A673 (cell line): ENCODE measurements around the gene RC3H2. TPM values are rescaled to one million over a fixed set of nuclear protein-coding genes. Genes with fewer than 3 reads are reported as not detected.
"Not testable (repeated sequence)": the region's sequence is repeated elsewhere in the genome, so short reads cannot be mapped to it uniquely, and the experiment has no call there.

Source experiments
- BruUV-seq: library from RNA; stranded (reverse); fragments of 400-500 nt; replicated peaks from 2 replicates; lab custom pipeline; 2021; lab: Mats Ljungman, UMichigan
- CTCF ChIA-PET: fragments of 300-600 bp; sonication (Branson Sonifier 250); formaldehyde crosslinking; loops from one replicate; lab custom pipeline; 2022; ENCODE audit warnings: antibody characterized with exemption; lab: Charles Lee
- POLR2A ChIA-PET: fragments of 300-600 bp; sonication (Branson Sonifier 250); formaldehyde crosslinking; loops from one replicate; lab custom pipeline; 2022; ENCODE audit warnings: antibody characterized with exemption; ENCODE audit not compliant: low non-redundant PET; lab: Charles Lee
- DNase-seq: peaks from one replicate; pipeline ENCODE4 v3.0.0-alpha.2; 2015; ENCODE audit warnings: low spot score
- H3K27ac ChIP-seq: fragments of 200-600 bp; sonication (generic); 2 replicates; pipeline ENCODE4 v1.5.1; 2016; ENCODE audit warnings: mixed run types, low read depth, mild to moderate bottlenecking, mixed read lengths, antibody characterized with exemption, low read length; ENCODE audit not compliant: poor library complexity, severe bottlenecking
- H3K27me3 ChIP-seq: fragments of 200-600 bp; sonication (generic); replicated peaks from 2 replicates; pipeline ENCODE4 v1.6.1; 2017; ENCODE audit warnings: mixed run types, low read depth, mild to moderate bottlenecking, mixed read lengths, antibody characterized with exemption, low read length; ENCODE audit not compliant: insufficient read depth, poor library complexity
- H3K36me3 ChIP-seq: fragments of 200-600 bp; sonication (generic); 2 replicates; pipeline ENCODE4 v1.6.1; 2016; ENCODE audit warnings: mixed run types, mild to moderate bottlenecking, mixed read lengths, antibody characterized with exemption, low read length; ENCODE audit not compliant: insufficient read depth, poor library complexity, severe bottlenecking
- H3K4me1 ChIP-seq: fragments of 200-600 bp; sonication (generic); 2 replicates; pipeline ENCODE4 v1.6.1; 2017; ENCODE audit warnings: mixed run types, mild to moderate bottlenecking, mixed read lengths, antibody characterized with exemption, low read length; ENCODE audit not compliant: insufficient read depth, poor library complexity, severe bottlenecking
- H3K4me3 ChIP-seq: fragments of 200-600 bp; sonication (generic); 2 replicates; pipeline ENCODE4 v1.5.1; 2016; ENCODE audit warnings: low read depth, mixed run types, mild to moderate bottlenecking, mixed read lengths, low read length; ENCODE audit not compliant: poor library complexity, severe bottlenecking
- H3K9me3 ChIP-seq: fragments of 200-600 bp; sonication (generic); 2 replicates; pipeline ENCODE4 v1.6.1; 2016; ENCODE audit warnings: mixed run types, low read depth, mild to moderate bottlenecking, mixed read lengths, antibody characterized with exemption, low read length; ENCODE audit not compliant: poor library complexity, severe bottlenecking
- CTCF ChIP-seq: fragments of 300-800, 200-600 bp; sonication (generic); conservative IDR thresholded peaks from 2 replicates; pipeline ENCODE4 v1.5.1; 2017; ENCODE audit warnings: low read depth, mild to moderate bottlenecking, antibody characterized with exemption, low read length, moderate library complexity, mixed read lengths
- EZH2 ChIP-seq: fragments of 200-600 bp; sonication (generic); IDR thresholded peaks from 2 replicates; pipeline ENCODE4 v1.6.1; 2017; ENCODE audit warnings: borderline replicate concordance, low read depth, mild to moderate bottlenecking, mixed read lengths, antibody characterized with exemption, low read length; ENCODE audit not compliant: poor library complexity, severe bottlenecking
- intact Hi-C: fragments of 100-400 bp; cut with micrococcal nuclease; formaldehyde crosslinking; loops from one replicate; pipeline ENCODE4 v1.10.0; 2022; ENCODE audit not compliant: unreplicated experiment
- total RNA-seq: library from RNA; stranded (reverse); gene quantifications from 2 replicates; pipeline ENCODE4 v1.2.3, GENCODE V29; 2021

The RC3H2 gene
- total RNA-seq, 1 experiment from 2014 or later = 71.1 TPM

DNA sequence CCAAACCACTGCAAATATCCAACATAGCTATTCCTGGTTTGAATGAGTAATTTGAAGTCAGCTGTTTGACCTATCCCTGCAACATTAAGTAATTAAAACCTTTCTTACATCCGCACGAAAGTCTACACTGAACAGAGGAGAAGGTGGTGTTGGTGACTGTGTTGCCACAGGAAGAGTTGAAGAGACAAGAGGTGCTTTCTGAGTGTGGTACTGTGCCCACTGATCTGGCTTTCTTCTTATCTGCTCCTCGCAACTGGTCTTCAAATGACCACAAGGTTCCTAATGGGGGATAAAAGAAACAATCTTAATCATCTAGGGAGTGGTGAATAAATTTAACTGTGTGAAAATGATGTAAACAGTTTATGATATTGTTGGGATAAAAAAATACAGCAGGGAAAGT, 47.3 kb downstream of the RC3H2 start:
- Histone ChIP-seq H3K4me1 (no peaks in the 10 kb centered on the region), H3K36me3 (peaks cover 60% of the 10 kb centered on the region), H3K9me3 (no peaks in the 10 kb centered on the region), H3K27me3 (no peaks in the 10 kb centered on the region), H3K4me3 (no peak overlapping the region), H3K27ac (no peak overlapping the region)
- no peak for DNase-seq
- CTCF ChIA-PET = no interaction called here
- POLR2A ChIA-PET = no interaction called here
- no peak for TF ChIP-seq CTCF
- no peak for TF ChIP-seq EZH2
- no TSS peak for BruUV-seq
- intact Hi-C loops = no loop called here

DNA sequence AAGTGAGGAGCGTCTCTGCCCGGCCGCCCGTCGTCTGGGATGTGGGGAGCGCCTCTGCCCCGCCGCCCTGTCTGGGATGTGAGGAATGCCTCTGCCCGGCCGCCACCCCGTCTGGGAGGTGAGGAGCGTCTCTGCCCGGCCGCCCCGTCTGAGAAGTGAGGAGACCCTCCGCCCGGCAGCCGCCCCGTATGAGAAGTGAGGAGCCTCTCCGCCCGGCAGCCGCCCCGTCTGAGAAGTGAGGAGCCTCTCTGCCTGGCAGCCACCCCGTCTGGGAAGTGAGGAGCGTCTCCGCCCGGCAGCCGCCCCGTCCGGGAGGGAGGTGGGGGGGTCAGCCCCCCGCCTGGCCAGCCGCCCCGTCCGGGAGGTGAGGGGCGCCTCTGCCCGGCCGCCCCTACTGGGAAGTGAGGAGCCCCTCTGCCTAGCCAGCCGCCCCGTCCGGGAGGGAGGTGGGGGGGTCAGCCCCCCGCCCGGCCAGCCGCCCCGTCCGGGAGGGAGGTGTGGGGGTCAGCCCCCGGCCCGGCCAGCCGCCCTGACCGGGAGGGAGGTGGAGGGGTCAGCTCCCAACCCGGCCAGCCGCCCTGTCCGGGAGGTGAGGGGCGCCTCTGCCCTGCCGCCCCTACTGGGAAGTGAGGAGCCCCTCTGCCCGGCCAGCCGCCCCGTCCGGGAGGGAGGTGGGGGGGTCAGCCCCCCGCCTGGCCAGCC, 52.9 kb downstream of the RC3H2 start:
- POLR2A ChIA-PET, H3K4me3 ChIP-seq, H3K4me1 ChIP-seq, DNase-seq, H3K27ac ChIP-seq, H3K27me3 ChIP-seq, H3K9me3 ChIP-seq, BruUV-seq, CTCF ChIA-PET, intact Hi-C loops: not testable (repeated sequence)
- H3K36me3 ChIP-seq = peaks cover 75% of the 10 kb centered on the region

DNA sequence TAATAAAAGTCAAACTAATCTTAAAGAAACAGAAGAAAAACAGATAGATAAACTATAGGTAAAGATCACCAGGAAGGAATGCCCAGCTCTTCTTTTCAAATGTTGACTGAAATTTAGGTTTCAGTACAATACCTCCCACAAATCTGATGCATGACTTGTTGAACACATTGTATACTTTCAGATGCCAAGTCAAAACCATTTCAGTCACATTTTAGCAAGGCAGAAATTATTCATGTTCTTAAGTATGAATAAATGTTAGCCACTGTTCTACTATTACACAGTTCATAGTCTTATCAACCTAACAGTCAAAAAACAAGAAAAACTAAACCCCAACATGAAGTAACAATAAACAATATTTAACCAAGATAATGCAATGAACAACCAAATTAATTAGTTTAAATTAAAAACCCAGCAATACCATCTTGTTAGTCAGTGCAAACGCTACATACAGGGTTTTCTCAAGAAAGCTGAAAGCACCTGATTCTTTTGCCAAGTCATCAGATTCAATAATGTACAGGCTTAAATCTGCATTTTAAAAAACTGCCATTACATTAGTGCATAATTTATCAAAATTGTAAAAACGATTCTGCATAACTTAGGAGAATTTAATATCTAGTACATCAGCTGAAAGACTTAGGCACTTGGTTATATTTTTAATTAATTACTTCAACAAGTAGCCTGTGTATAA, 56.8 kb downstream of the RC3H2 start:
- ChIA-PET POLR2A (no interaction called here), CTCF (no interaction called here)
- Histone ChIP-seq H3K9me3 (no peaks in the 10 kb centered on the region), H3K4me1 (no peaks in the 10 kb centered on the region), H3K4me3 (no peak overlapping the region), H3K27me3 (no peaks in the 10 kb centered on the region), H3K36me3 (peaks cover 55% of the 10 kb centered on the region), H3K27ac (no peak overlapping the region)
- intact Hi-C loops = no loop called here
- TF ChIP-seq CTCF (no peak), EZH2 (no peak)
- no peak for DNase-seq
- BruUV-seq = no TSS peak
